GM18861 (cell line): ENCODE measurements around the gene TDRD7.
A peak's percentile ranks its signal among the peaks of the same experiment; 100 is the strongest.
"Not testable (repeated sequence)": the region's sequence is repeated elsewhere in the genome, so short reads cannot be mapped to it uniquely, and the experiment has no call there.

Experiments used
- ATAC-seq: cut with Tn5 transposase; IDR thresholded peaks from one replicate; pipeline ENCODE4 v1.9.1; 2021; ENCODE audit not compliant: unreplicated experiment

TDRD7 gene

GRCh38 chr9:97419309-97419867 is 7.5 kb downstream of the TDRD7 start:
- no peak for ATAC-seq

GRCh38 chr9:97425336-97425972 is 13.6 kb downstream of the TDRD7 start:
- ATAC-seq: no peak

GRCh38 chr9:97425973-97426336 is 14.1 kb downstream of the TDRD7 start:
- no peak for ATAC-seq

- ATAC-seq: no peak
These were observed 16.0 kb downstream of the TDRD7 start for GRCh38 chr9:97427885-97428284.

- no peak for ATAC-seq
These were observed 18.6 kb downstream of the TDRD7 start for GRCh38 chr9:97430316-97431043.

GRCh38 chr9:97431044-97431441 is 19.1 kb downstream of the TDRD7 start:
- no peak for ATAC-seq

- ATAC-seq: no peak
These were observed 19.8 kb downstream of the TDRD7 start for GRCh38 chr9:97431549-97432143.

GRCh38 chr9:97437051-97437600 is 25.2 kb downstream of the TDRD7 start:
- ATAC-seq: no peak

- no peak for ATAC-seq
These were observed 26.4 kb downstream of the TDRD7 start for GRCh38 chr9:97438257-97438656.

- no peak for ATAC-seq
These were observed 26.8 kb downstream of the TDRD7 start for GRCh38 chr9:97438666-97439065.

- no peak for ATAC-seq
These were observed 28.3 kb downstream of the TDRD7 start for GRCh38 chr9:97440160-97440559.

GRCh38 chr9:97441729-97442128 is 29.8 kb downstream of the TDRD7 start:
- ATAC-seq: no peak

GRCh38 chr9:97445119-97445701 is 33.3 kb downstream of the TDRD7 start:
- ATAC-seq: no peak

GRCh38 chr9:97447001-97447400 is 35.1 kb downstream of the TDRD7 start:
- no peak for ATAC-seq

- ATAC-seq: not testable (repeated sequence)
These were observed 41.7 kb downstream of the TDRD7 start for GRCh38 chr9:97453573-97453972.

- ATAC-seq: not testable (repeated sequence)
These were observed 44.9 kb downstream of the TDRD7 start for GRCh38 chr9:97456841-97457240.

- ATAC-seq: no peak
These were observed 47.4 kb downstream of the TDRD7 start for GRCh38 chr9:97459326-97459725.

GRCh38 chr9:97462159-97462558 is 50.3 kb downstream of the TDRD7 start:
- ATAC-seq: no peak

GRCh38 chr9:97462914-97463313 is 51.0 kb downstream of the TDRD7 start:
- ATAC-seq: no peak

GRCh38 chr9:97468658-97469448 is 57.0 kb downstream of the TDRD7 start:
- peak; percentile 68 for ATAC-seq

- ATAC-seq: no peak
These were observed 58.2 kb downstream of the TDRD7 start for GRCh38 chr9:97470076-97470475.
